ENCODE data around the gene BMERB1. TPM values are rescaled to one million over a fixed set of nuclear protein-coding genes. Genes with fewer than 3 reads are reported as not detected.

The BMERB1 gene
- total RNA-seq, 1 donor from 2014 or later: 65.9 TPM

DNA sequence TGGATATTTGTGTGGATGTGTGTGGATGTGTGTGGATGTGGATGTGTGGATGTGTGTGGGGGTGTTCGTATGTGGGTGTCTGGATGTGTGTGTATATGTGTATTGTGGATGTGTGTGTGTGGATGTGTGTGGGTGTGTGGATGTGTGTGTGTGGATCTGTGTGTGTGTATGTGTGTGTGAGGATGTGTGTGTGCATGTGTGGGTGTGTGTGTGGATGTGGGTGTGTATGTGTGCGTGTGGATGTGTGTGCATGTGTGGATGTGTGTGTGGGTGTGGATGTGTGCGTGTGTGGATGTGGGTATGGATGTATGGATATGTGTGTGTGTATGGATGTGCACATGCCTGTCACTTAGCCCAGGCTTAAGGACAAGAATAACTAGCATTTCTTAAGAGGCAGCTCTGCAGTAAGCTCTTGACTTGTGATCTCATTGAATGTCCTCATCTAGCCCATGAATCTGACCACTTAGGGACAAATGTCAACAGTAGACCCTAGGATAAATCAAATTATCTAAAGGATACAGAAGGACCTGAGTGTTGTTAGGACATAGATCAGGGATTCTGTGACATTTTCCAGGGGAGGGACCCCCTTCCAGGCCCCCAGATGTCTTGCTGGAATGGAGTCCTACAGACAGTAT, 83.5 kb downstream of the BMERB1 start:
- Mint-ChIP-seq H3K4me3 (ENCODE audit: unreplicated experiment) (peak overlapping the region; percentile 9), H3K27me3 (ENCODE audit: unreplicated experiment) (peaks cover 3% of the 10 kb centered on the region), H3K9me3 (ENCODE audit: unreplicated experiment) (peaks cover 2% of the 10 kb centered on the region), H3K36me3 (ENCODE audit: unreplicated experiment) (peaks cover 4% of the 10 kb centered on the region), H3K27ac (ENCODE audit: unreplicated experiment) (no peak overlapping the region), H3K4me1 (ENCODE audit: low read depth, unreplicated experiment) (peaks cover under 1% of the 10 kb centered on the region)
- no peak for TF ChIP-seq CTCF (IDR thresholded peaks at IDR 0.05; ENCODE audit: partially characterized antibody, unreplicated experiment)
- DNase-seq: no peak

- Mint-ChIP-seq H3K4me1 (ENCODE audit: low read depth, unreplicated experiment) (peaks cover 5% of the 10 kb centered on the region), H3K9me3 (ENCODE audit: unreplicated experiment) (peaks cover 2% of the 10 kb centered on the region), H3K27ac (ENCODE audit: unreplicated experiment) (no peak overlapping the region), H3K27me3 (ENCODE audit: unreplicated experiment) (peaks cover 3% of the 10 kb centered on the region), H3K36me3 (ENCODE audit: unreplicated experiment) (peaks cover 11% of the 10 kb centered on the region), H3K4me3 (ENCODE audit: unreplicated experiment) (no peak overlapping the region)
- TF ChIP-seq CTCF (IDR thresholded peaks at IDR 0.05; ENCODE audit: partially characterized antibody, unreplicated experiment): no peak
- no peak for DNase-seq
Measured at GRCh38 chr16:15518381-15519351, 84.3 kb downstream of the BMERB1 start.

DNA sequence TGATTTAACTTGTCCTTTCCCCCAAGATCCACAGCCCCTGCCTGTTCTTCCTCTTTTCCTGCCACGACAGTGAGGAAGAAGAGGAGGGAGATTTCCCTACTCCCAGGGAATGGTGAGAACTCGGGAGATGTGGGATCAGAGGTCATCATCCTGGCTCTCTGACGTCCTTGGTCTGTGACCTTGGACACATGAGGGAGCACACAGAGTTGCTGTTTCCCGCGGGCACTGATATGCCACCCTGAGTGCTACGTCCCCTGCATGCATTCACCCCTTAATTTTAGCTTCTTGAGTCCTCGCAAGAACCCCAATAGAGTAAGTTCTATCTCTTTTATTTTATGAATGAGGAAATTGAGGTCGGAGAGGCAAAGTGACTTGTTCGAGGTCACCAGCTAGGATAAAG, 85.4 kb downstream of the BMERB1 start:
- Mint-ChIP-seq H3K36me3 (ENCODE audit: unreplicated experiment) (peaks cover 11% of the 10 kb centered on the region), H3K9me3 (ENCODE audit: unreplicated experiment) (peaks cover 2% of the 10 kb centered on the region), H3K4me3 (ENCODE audit: unreplicated experiment) (no peak overlapping the region), H3K4me1 (ENCODE audit: low read depth, unreplicated experiment) (peaks cover 7% of the 10 kb centered on the region), H3K27me3 (ENCODE audit: unreplicated experiment) (peaks cover 3% of the 10 kb centered on the region), H3K27ac (ENCODE audit: unreplicated experiment) (no peak overlapping the region)
- DNase-seq: no peak
- TF ChIP-seq CTCF (IDR thresholded peaks at IDR 0.05; ENCODE audit: partially characterized antibody, unreplicated experiment): no peak

GRCh38 chr16:15521390-15521757, 87.0 kb downstream of the BMERB1 start:
- Mint-ChIP-seq H3K9me3 (ENCODE audit: unreplicated experiment) (peaks cover 2% of the 10 kb centered on the region), H3K4me1 (ENCODE audit: low read depth, unreplicated experiment) (peaks cover 7% of the 10 kb centered on the region), H3K27ac (ENCODE audit: unreplicated experiment) (no peak overlapping the region), H3K4me3 (ENCODE audit: unreplicated experiment) (no peak overlapping the region), H3K36me3 (ENCODE audit: unreplicated experiment) (peaks cover 11% of the 10 kb centered on the region), H3K27me3 (ENCODE audit: unreplicated experiment) (peaks cover 3% of the 10 kb centered on the region)
- no peak for DNase-seq
- no peak for TF ChIP-seq CTCF (IDR thresholded peaks at IDR 0.05; ENCODE audit: partially characterized antibody, unreplicated experiment)

Data from glutamatergic neuron (in vitro differentiated cells).